ENCODE measurements around the gene NLRC5. TPM values are rescaled to one million over a fixed set of nuclear protein-coding genes. Genes with fewer than 3 reads are reported as not detected.

The NLRC5 gene
- total RNA-seq, 3 donors from 2014 or later: 18.4 to 34.4 (median 24.1) TPM

- DNase-seq (ENCODE audit: low spot score in 2 of 2): no peak
- H3K4me1 ChIP-seq: no peaks in the 10 kb centered on the region
- H3K4me3 ChIP-seq: no peak overlapping the region
- intact Hi-C loops (cut with DNase I; ENCODE audit: low total_unique reads): no loop called here
- no peak overlapping the region for H3K27ac ChIP-seq
- TF ChIP-seq POLR2A (IDR thresholded peaks at IDR 0.05) (no peak), CTCF (IDR thresholded peaks at IDR 0.05) (no peak), POLR2AphosphoS5 (IDR thresholded peaks at IDR 0.05) (no peak)
- peaks cover 4% of the 10 kb centered on the region for H3K36me3 ChIP-seq
- H3K27me3 ChIP-seq: no peaks in the 10 kb centered on the region
- H3K9me3 ChIP-seq: no peaks in the 10 kb centered on the region
These were observed 136.0 kb downstream of the NLRC5 start for GRCh38 chr16:57125376-57125775.

DNA sequence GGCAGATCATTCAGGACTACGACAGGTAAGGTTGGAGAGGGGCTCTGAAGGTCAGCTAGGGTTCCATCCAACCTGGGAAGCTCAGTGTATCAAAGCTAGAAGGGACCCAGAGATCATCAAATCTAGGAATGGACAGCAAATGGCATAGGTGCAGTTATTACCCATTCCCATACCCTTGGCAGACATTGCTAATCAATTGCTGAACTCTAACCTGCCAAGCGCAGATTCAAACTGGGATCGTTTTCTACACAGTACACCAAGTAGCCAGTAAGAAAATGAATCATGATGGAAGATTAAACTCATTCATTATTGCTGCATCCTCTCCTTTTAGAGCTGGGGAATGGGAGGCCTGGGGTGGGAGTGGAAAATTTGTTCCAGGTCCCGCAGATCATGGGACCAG, 136.6 kb downstream of the NLRC5 start:
- intact Hi-C loops (cut with DNase I; ENCODE audit: low total_unique reads): no loop called here
- H3K27ac ChIP-seq: no peak overlapping the region
- no peak for DNase-seq (ENCODE audit: low spot score in 2 of 2)
- H3K36me3 ChIP-seq: peaks cover 3% of the 10 kb centered on the region
- no peaks in the 10 kb centered on the region for H3K4me1 ChIP-seq
- H3K9me3 ChIP-seq: no peaks in the 10 kb centered on the region
- H3K4me3 ChIP-seq: no peak overlapping the region
- no peaks in the 10 kb centered on the region for H3K27me3 ChIP-seq
- TF ChIP-seq CTCF (IDR thresholded peaks at IDR 0.05): no peak
- no peak for TF ChIP-seq POLR2A (IDR thresholded peaks at IDR 0.05)
- no peak for TF ChIP-seq POLR2AphosphoS5 (IDR thresholded peaks at IDR 0.05)

DNA sequence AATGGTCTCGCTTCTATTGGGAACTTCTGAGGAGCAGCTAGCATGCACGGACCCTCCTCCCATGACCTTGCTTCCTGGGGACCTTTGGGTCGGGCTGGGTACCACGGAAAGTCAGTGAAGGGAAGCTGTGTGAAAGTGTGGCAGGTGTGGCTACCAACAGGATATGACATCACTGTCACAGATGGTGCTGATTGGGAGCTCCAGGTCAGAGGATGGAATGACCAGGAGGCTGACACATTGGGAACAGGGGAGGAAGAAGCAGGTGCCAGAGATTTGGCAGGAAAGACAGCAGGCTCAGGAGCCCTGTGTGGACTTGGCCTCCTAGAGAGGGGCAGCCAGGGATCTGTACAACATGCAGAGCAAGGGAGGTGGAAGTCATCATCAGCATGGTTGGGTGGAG, 137.1 kb downstream of the NLRC5 start:
- Histone ChIP-seq H3K9me3 (no peaks in the 10 kb centered on the region), H3K36me3 (no peaks in the 10 kb centered on the region), H3K27ac (no peak overlapping the region), H3K4me1 (no peaks in the 10 kb centered on the region), H3K4me3 (no peak overlapping the region), H3K27me3 (no peaks in the 10 kb centered on the region)
- intact Hi-C loops (cut with DNase I; ENCODE audit: low total_unique reads): no loop called here
- TF ChIP-seq CTCF (IDR thresholded peaks at IDR 0.05) (no peak), POLR2AphosphoS5 (IDR thresholded peaks at IDR 0.05) (no peak), POLR2A (IDR thresholded peaks at IDR 0.05) (no peak)
- no peak for DNase-seq (ENCODE audit: low spot score in 2 of 2)

GRCh38 chr16:57127037-57127763, 137.8 kb downstream of the NLRC5 start:
- H3K4me1 ChIP-seq: no peaks in the 10 kb centered on the region
- H3K9me3 ChIP-seq: no peaks in the 10 kb centered on the region
- DNase-seq (ENCODE audit: low spot score in 2 of 2): no peak
- no peak overlapping the region for H3K4me3 ChIP-seq
- intact Hi-C loops (cut with DNase I; ENCODE audit: low total_unique reads): no loop called here
- no peaks in the 10 kb centered on the region for H3K36me3 ChIP-seq
- no peak overlapping the region for H3K27ac ChIP-seq
- H3K27me3 ChIP-seq: no peaks in the 10 kb centered on the region
- TF ChIP-seq POLR2AphosphoS5 (IDR thresholded peaks at IDR 0.05): no peak

- no peaks in the 10 kb centered on the region for H3K9me3 ChIP-seq
- H3K4me3 ChIP-seq: no peak overlapping the region
- no peak overlapping the region for H3K27ac ChIP-seq
- no peaks in the 10 kb centered on the region for H3K4me1 ChIP-seq
- TF ChIP-seq POLR2AphosphoS5 (IDR thresholded peaks at IDR 0.05) (no peak), CTCF (IDR thresholded peaks at IDR 0.05) (no peak), POLR2A (IDR thresholded peaks at IDR 0.05) (no peak)
- intact Hi-C loops (cut with DNase I; ENCODE audit: low total_unique reads): no loop called here
- DNase-seq (ENCODE audit: low spot score in 2 of 2): no peak
- no peaks in the 10 kb centered on the region for H3K27me3 ChIP-seq
- H3K36me3 ChIP-seq: no peaks in the 10 kb centered on the region
These were observed 138.5 kb downstream of the NLRC5 start for GRCh38 chr16:57127836-57128235.
